HTERT RPE-1 (cell line): ENCODE measurements around the gene SMYD5.

Experiments used
- in situ Hi-C: fragments of 300-500 bp; cut with MboI; formaldehyde crosslinking; loops from 4 replicates; pipeline ENCODE4 v1.14.3; 2020; ENCODE audit warnings: low sequenced_read_pairs

Gene SMYD5

DNA sequence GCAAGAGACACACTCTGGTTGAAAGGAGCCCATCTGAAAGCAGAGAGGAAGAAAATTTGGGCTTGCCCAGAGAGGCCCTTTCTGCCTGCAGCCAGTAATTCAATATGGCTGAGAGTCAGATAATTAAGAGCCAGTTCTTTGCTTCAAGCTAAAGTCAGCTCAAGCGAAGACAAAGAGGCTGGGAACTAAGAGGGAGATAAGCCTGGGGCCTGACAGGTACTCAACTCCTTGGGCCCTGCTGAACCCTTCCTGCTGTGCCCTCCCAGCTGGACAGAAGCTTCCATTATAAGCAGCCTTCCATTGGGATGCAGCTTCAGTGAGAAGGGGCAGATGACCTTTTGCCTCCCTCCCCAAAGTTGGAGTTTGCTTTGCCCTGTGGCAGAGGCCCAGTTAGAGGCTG is 58.2 kb downstream of the SMYD5 start:
- in situ Hi-C loops = no loop called here
